Measurements from ENCODE around the gene WIZ. TPM values are rescaled to one million over a fixed set of nuclear protein-coding genes. Genes with fewer than 3 reads are reported as not detected.

The WIZ gene
- total and polyA plus RNA-seq, 4 donors = 14.5 to 42.6 (median 23.3) TPM

GRCh38 chr19:15419413-15420025 lies 30.2 kb downstream of the WIZ start:
- WGBS, 2 donors = 22 to 36% methylated on average over 16 of the region's 16 CpGs
- no peaks in the 10 kb centered on the region for H3K9me3 ChIP-seq (ENCODE audit: control insufficient read depth in 4 of 4, insufficient read depth in 3 of 4, low read length in 3 of 4)
- DNase-seq (no peak), ATAC-seq (ENCODE audit: insufficient read depth, low FRiP score) (no peak)
- peak overlapping the region in 1 of 2 donors; percentile 41 for H3K27ac ChIP-seq (ENCODE audit: low read depth in 1 of 2, low read length in 1 of 2)
- peaks cover 9 to 56% (median 23%) of the 10 kb centered on the region in 5 donors for H3K4me1 ChIP-seq (ENCODE audit: control insufficient read depth in 5 of 5, insufficient read depth in 5 of 5, low read length in 5 of 5)
- H3K27me3 ChIP-seq (ENCODE audit: control insufficient read depth in 3 of 3, insufficient read depth in 3 of 3, low read length in 2 of 3) = no peaks in the 10 kb centered on the region
- no peak for TF ChIP-seq CTCF (IDR thresholded peaks at IDR 0.05; ENCODE audit: control extremely low read depth, extremely low read depth)
- H3K9ac ChIP-seq (ENCODE audit: insufficient read depth in 1 of 2, low read length in 2 of 2) = peak overlapping the region in 1 of 2 donors; percentile 68
- H3K36me3 ChIP-seq (ENCODE audit: control insufficient read depth in 4 of 4, insufficient read depth in 4 of 4, low read length in 4 of 4) = peaks cover 12 to 32% (median 28%) of the 10 kb centered on the region in 4 donors
- no peak overlapping the region for H3K4me3 ChIP-seq

DNA sequence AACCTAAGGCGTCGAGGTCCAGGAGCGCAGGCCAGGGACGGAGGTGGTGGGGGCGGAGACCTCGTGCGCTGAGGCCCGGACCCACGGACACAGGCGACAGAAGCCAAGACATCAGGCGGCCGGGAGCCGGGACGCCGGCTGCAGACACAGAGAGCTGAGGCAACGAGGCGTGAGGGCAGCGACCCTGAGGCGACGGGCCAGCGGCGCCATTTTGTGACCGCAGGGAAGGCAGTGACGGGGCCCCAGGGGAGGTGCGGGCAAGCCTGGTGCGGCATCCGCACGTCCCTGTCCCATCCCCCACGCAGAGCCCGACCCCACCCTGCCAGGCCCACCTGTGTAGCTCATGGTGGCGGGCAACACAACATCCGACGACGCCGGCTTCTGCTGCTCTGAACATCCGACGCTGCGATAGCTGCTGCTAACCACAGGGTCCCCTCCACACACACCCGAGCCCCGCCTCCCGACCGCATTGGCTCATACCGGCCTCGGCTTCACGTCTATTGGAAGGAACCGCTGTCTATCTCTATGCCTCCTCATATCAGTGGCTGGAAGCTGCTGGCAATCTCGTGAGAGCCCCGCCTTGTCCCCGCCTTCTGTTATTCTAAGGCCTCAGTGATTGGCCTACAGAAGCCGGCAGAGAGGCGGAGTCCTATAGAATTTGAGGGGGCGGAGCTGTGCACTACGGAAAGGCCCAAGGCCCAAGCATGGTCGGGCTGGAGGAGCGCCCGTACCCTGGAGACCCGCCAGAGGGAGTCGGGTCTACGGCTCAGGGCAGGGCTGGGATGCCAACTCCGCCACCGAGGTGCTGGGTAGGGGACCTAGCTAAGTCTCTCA lies 31.0 kb downstream of the WIZ start, which contains the start of gene AKAP8L:
Gene AKAP8L (minus strand): TSS at position 410 of the 834 bp plus-strand sequence. CDS start 65 bp downstream, at position 345.
- Histone ChIP-seq H3K4me3 (peak within 1 kb of the TSS; percentile 97), H3K4me1 (ENCODE audit: control insufficient read depth in 5 of 5, insufficient read depth in 5 of 5, low read length in 5 of 5) (peaks cover 9 to 56% (median 24%) of the 10 kb centered on the region in 5 donors), H3K9me3 (ENCODE audit: control insufficient read depth in 4 of 4, insufficient read depth in 3 of 4, low read length in 3 of 4) (no peaks in the 10 kb centered on the region), H3K9ac (ENCODE audit: insufficient read depth in 1 of 2, low read length in 2 of 2) (peak within 1 kb of the TSS; percentile 77 to 83), H3K36me3 (ENCODE audit: control insufficient read depth in 4 of 4, insufficient read depth in 4 of 4, low read length in 4 of 4) (peaks cover 7 to 25% (median 22%) of the 10 kb centered on the region in 4 donors), H3K27ac (ENCODE audit: low read depth in 1 of 2, low read length in 1 of 2) (peak within 1 kb of the TSS; percentile 92 to 93), H3K27me3 (ENCODE audit: control insufficient read depth in 3 of 3, insufficient read depth in 3 of 3, low read length in 2 of 3) (no peaks in the 10 kb centered on the region)
- peak; percentile 94 for ATAC-seq (ENCODE audit: insufficient read depth, low FRiP score)
- WGBS, 2 donors = 0% methylated on average over 50 to 61 of the region's 61 CpGs
- peak; percentile 100 for DNase-seq
- TF ChIP-seq CTCF (IDR thresholded peaks at IDR 0.05; ENCODE audit: control extremely low read depth, extremely low read depth) = peak; percentile 53

DNA sequence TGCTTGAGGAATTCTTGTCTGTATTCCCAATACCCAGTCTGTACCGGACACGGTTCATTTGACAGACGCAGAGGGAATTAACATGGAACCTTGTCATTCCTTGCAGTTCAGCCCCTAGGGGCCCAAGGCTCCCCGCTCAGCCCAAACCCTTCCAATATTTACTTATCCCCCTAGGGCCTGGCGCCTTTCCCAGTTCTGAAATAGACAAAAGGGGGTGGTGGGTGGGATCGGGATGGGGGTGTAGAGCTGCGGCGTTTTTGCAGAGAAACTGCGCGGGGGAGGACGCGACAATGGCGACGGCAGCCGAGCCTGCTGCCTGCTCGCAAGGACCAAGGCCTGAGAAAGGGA lies 31.6 kb downstream of the WIZ start:
- TF ChIP-seq CTCF (IDR thresholded peaks at IDR 0.05; ENCODE audit: control extremely low read depth, extremely low read depth) = no peak
- 1% methylated on average over 16 of the region's 16 CpGs for WGBS, 2 donors

More for the DNA sequence above, 31.6 kb downstream of the WIZ start:
- Histone ChIP-seq H3K9me3 (ENCODE audit: control insufficient read depth in 4 of 4, insufficient read depth in 3 of 4, low read length in 3 of 4) (no peaks in the 10 kb centered on the region), H3K27ac (ENCODE audit: low read depth in 1 of 2, low read length in 1 of 2) (peak overlapping the region; percentile 92 to 93), H3K27me3 (ENCODE audit: control insufficient read depth in 3 of 3, insufficient read depth in 3 of 3, low read length in 2 of 3) (no peaks in the 10 kb centered on the region), H3K4me3 (peak overlapping the region; percentile 97), H3K36me3 (ENCODE audit: control insufficient read depth in 4 of 4, insufficient read depth in 4 of 4, low read length in 4 of 4) (peaks cover 4 to 19% (median 16%) of the 10 kb centered on the region in 4 donors), H3K4me1 (ENCODE audit: control insufficient read depth in 5 of 5, insufficient read depth in 5 of 5, low read length in 5 of 5) (peaks cover 12 to 61% (median 27%) of the 10 kb centered on the region in 5 donors), H3K9ac (ENCODE audit: insufficient read depth in 1 of 2, low read length in 2 of 2) (peak overlapping the region; percentile 77 to 83)
- peak; percentile 76 to 87 (median 84) for DNase-seq
- ATAC-seq (ENCODE audit: insufficient read depth, low FRiP score) = peak; percentile 4
